Activated naive CD8-positive, alpha-beta T cell treated with anti-CD3 and anti-CD28 coated beads, Interleukin-2, amount 10 ng/mL, durations not matched to agents 7 days and 5 days (primary cell): ENCODE measurements around the gene PCDHGA12. TPM values are rescaled to one million over a fixed set of nuclear protein-coding genes. Genes with fewer than 3 reads are reported as not detected.
A peak's percentile ranks its signal among the peaks of the same experiment; 100 is the strongest.
"Not testable (repeated sequence)": the region's sequence is repeated elsewhere in the genome, so short reads cannot be mapped to it uniquely, and the experiment has no call there.

Source experiments
- ATAC-seq: fragments of 150-1000 bp; cut with Tn5 transposase; one replicate; pipeline ENCODE4 v1.10.0; 2021; ENCODE audit warnings: low read depth, moderate library complexity
- POLR2A ChIA-PET: fragments of 350-600 bp; sonication (Branson Sonifier 250); formaldehyde crosslinking; loops from one replicate; lab custom pipeline; 2021; ENCODE audit warnings: antibody characterized with exemption; lab: Charles Lee
- DNase-seq: peaks from one replicate; pipeline ENCODE4 v3.0.0; 2021
- H3K27ac Mint-ChIP-seq: one replicate; pipeline ENCODE4 v1.8.0; 2022; ENCODE audit warnings: mild to moderate bottlenecking, mixed read lengths
- H3K27me3 Mint-ChIP-seq: one replicate; pipeline ENCODE4 v1.8.0; 2022; ENCODE audit warnings: mild to moderate bottlenecking, moderate library complexity, mixed read lengths
- H3K36me3 Mint-ChIP-seq: one replicate; pipeline ENCODE4 v1.8.0; 2021; ENCODE audit warnings: mild to moderate bottlenecking, mixed read lengths
- H3K4me1 Mint-ChIP-seq: one replicate; pipeline ENCODE4 v1.8.0; 2021; ENCODE audit warnings: mixed read lengths
- H3K4me3 Mint-ChIP-seq: one replicate; pipeline ENCODE4 v1.8.0; 2022; ENCODE audit warnings: mild to moderate bottlenecking, moderate library complexity, mixed read lengths
- H3K9me3 Mint-ChIP-seq: one replicate; pipeline ENCODE4 v1.8.0; 2021; ENCODE audit warnings: mixed read lengths
- total RNA-seq, 2 experiments: library from RNA; stranded (reverse); gene quantifications; one replicate each; pipeline ENCODE4 v1.2.3, GENCODE V29; 2021

PCDHGA12 gene
- total RNA-seq = under 1 TPM in 1 of 2 experiments, not detected in 1; 0.11 TPM

DNA sequence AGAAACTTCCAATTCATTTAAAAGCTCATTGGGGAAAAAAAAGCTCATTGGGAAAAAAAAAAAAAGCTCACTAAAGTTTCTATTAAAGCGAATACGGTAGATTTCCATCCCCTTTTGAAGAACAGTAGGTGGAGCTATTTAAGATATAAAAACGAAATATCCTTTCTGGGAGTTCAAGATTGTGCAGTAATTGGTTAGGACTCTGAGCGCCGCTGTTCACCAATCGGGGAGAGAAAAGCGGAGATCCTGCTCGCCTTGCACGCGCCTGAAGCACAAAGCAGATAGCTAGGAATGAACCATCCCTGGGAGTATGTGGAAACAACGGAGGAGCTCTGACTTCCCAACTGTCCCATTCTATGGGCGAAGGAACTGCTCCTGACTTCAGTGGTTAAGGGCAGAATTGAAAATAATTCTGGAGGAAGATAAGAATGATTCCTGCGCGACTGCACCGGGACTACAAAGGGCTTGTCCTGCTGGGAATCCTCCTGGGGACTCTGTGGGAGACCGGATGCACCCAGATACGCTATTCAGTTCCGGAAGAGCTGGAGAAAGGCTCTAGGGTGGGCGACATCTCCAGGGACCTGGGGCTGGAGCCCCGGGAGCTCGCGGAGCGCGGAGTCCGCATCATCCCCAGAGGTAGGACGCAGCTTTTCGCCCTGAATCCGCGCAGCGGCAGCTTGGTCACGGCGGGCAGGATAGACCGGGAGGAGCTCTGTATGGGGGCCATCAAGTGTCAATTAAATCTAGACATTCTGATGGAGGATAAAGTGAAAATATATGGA is at the start of gene PCDHGA12:
PCDHGA12 (plus strand) TSS at position 176 of the 782 bp plus-strand sequence; CDS start at position 429, 253 bp downstream.
- POLR2A ChIA-PET = interaction anchor here (0.6 to 0.7 kb wide), 2 partner anchors 15 to 110 kb away, joined by 3 to 4 read pairs; partner anchors contain the start of gene TAF7
- peak within 1 kb of the TSS; percentile 62 for H3K27ac Mint-ChIP-seq
- H3K4me1 Mint-ChIP-seq = peaks cover 10% of the 10 kb centered on the region
- DNase-seq = no peak
- H3K36me3 Mint-ChIP-seq = peaks cover 8% of the 10 kb centered on the region
- peaks cover 8% of the 10 kb centered on the region for H3K9me3 Mint-ChIP-seq
- peak within 1 kb of the TSS; percentile 62 for H3K4me3 Mint-ChIP-seq
- peaks cover 37% of the 10 kb centered on the region for H3K27me3 Mint-ChIP-seq
- no peak for ATAC-seq

- peaks cover 14% of the 10 kb centered on the region for H3K9me3 Mint-ChIP-seq
- H3K27me3 Mint-ChIP-seq = peaks cover 27% of the 10 kb centered on the region
- peak within 1 kb of the TSS; percentile 64 for H3K4me3 Mint-ChIP-seq
- H3K27ac Mint-ChIP-seq = no peak within 1 kb of the TSS
- H3K4me1 Mint-ChIP-seq = no peaks in the 10 kb centered on the region
- H3K36me3 Mint-ChIP-seq = no peaks in the 10 kb centered on the region
- POLR2A ChIA-PET = no interaction called here
- DNase-seq (no peak), ATAC-seq (no peak)
Observed at GRCh38 chr5:141382469-141383294, 47.6 kb upstream of the PCDHGA12 start, which contains the start of gene PCDHGA7. TSS of gene PCDHGA7 (plus strand) at chr5:141382742. CDS start at chr5:141382900, 158 bp downstream.

DNA sequence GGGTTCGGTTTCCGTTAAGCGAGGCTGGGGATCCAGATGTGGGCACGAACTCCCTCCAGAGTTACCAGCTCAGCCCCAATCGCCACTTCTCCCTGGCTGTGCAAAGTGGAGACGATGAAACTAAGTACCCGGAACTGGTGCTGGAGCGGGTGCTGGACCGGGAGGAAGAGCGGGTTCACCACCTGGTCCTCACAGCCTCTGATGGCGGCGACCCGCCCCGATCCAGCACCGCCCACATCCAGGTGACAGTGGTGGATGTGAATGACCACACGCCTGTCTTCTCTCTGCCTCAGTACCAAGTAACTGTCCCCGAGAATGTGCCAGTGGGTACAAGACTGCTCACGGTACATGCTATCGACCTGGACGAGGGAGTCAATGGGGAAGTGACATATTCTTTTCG is 47.0 kb upstream of the PCDHGA12 start:
- Mint-ChIP-seq H3K27ac (no peak overlapping the region), H3K27me3 (peaks cover 29% of the 10 kb centered on the region), H3K36me3 (peaks cover under 1% of the 10 kb centered on the region), H3K4me3 (no peak overlapping the region), H3K9me3 (peaks cover 16% of the 10 kb centered on the region), H3K4me1 (no peaks in the 10 kb centered on the region)
- POLR2A ChIA-PET = no interaction called here
- no peak for ATAC-seq
- DNase-seq = no peak

DNA sequence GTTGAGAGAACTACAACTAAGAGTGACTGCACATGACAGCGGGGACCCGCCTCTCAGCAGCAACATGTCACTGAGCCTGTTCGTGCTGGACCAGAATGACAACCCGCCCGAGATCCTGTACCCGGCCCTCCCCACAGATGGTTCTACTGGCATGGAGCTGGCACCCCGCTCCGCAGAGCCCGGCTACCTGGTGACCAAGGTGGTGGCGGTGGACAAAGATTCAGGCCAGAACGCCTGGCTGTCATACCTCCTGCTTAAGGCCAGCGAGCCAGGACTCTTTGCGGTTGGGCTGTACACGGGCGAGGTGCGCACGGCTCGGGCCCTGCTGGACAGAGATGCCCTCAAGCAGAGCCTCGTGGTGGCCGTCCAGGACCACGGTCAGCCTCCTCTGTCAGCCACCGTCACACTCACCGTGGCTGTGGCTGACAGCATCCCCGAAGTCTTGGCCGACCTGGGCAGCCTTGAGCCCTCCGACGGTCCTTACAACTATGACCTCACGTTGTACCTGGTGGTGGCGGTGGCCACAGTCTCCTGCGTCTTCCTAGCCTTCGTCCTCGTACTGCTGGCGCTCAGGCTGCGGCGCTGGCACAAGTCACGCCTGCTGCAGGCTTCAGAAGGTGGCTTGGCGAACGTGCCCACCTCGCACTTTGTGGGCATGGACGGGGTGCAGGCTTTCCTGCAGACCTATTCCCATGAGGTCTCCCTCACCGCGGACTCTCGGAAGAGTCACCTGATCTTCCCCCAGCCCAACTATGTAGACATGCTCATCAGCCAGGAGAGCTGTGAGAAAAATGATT is 45.6 kb upstream of the PCDHGA12 start:
- DNase-seq = no peak
- POLR2A ChIA-PET = no interaction called here
- peaks cover 3% of the 10 kb centered on the region for H3K36me3 Mint-ChIP-seq
- H3K4me3 Mint-ChIP-seq = no peak overlapping the region
- H3K27me3 Mint-ChIP-seq = peaks cover 38% of the 10 kb centered on the region
- H3K9me3 Mint-ChIP-seq = peaks cover 19% of the 10 kb centered on the region
- no peak overlapping the region for H3K27ac Mint-ChIP-seq
- no peaks in the 10 kb centered on the region for H3K4me1 Mint-ChIP-seq
- no peak for ATAC-seq

- H3K36me3 Mint-ChIP-seq, H3K4me1 Mint-ChIP-seq, POLR2A ChIA-PET: not testable (repeated sequence)
- peak; percentile 58 for ATAC-seq
- H3K27me3 Mint-ChIP-seq = peaks cover 36% of the 10 kb centered on the region
- peak; percentile 52 for DNase-seq
- H3K4me3 Mint-ChIP-seq = peak within 1 kb of the TSS; percentile 30
- peak within 1 kb of the TSS; percentile 56 for H3K27ac Mint-ChIP-seq
- peaks cover 18% of the 10 kb centered on the region for H3K9me3 Mint-ChIP-seq
Observed at GRCh38 chr5:141387557-141388311, 42.6 kb upstream of the PCDHGA12 start, which contains the start of gene PCDHGB4. TSS of gene PCDHGB4 (plus strand) at chr5:141387698. CDS start at chr5:141387885, 187 bp downstream.

DNA sequence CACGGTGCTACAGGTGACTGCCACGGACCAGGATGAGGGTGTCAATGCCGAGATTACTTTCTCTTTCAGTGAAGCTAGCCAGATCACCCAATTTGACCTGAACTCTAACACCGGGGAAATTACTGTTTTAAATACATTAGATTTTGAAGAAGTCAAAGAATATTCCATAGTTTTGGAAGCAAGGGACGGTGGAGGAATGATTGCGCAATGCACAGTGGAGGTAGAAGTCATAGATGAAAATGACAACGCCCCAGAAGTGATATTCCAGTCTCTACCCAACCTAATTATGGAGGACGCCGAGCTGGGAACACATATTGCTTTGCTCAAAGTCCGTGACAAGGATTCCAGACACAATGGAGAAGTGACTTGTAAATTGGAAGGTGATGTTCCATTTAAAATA is 41.6 kb upstream of the PCDHGA12 start:
- H3K27me3 Mint-ChIP-seq = peaks cover 30% of the 10 kb centered on the region

GRCh38 chr5:141389153-141390042 is 40.9 kb upstream of the PCDHGA12 start:
- ATAC-seq = no peak
- H3K4me1 Mint-ChIP-seq = no peaks in the 10 kb centered on the region
- POLR2A ChIA-PET = no interaction called here
- peaks cover 25% of the 10 kb centered on the region for H3K9me3 Mint-ChIP-seq
- peaks cover 36% of the 10 kb centered on the region for H3K27me3 Mint-ChIP-seq
- peak overlapping the region; percentile 70 for H3K27ac Mint-ChIP-seq
- peak; percentile 25 for DNase-seq
- H3K36me3 Mint-ChIP-seq = peaks cover 7% of the 10 kb centered on the region
- H3K4me3 Mint-ChIP-seq = no peak overlapping the region

More for the DNA sequence above, 41.6 kb upstream of the PCDHGA12 start:
- ATAC-seq (no peak), DNase-seq (no peak)
- no peak overlapping the region for H3K4me3 Mint-ChIP-seq
- H3K27ac Mint-ChIP-seq = peak overlapping the region; percentile 56
- H3K36me3 Mint-ChIP-seq = peaks cover 7% of the 10 kb centered on the region
- peaks cover 21% of the 10 kb centered on the region for H3K9me3 Mint-ChIP-seq
- H3K4me1 Mint-ChIP-seq = no peaks in the 10 kb centered on the region
- POLR2A ChIA-PET = no interaction called here

DNA sequence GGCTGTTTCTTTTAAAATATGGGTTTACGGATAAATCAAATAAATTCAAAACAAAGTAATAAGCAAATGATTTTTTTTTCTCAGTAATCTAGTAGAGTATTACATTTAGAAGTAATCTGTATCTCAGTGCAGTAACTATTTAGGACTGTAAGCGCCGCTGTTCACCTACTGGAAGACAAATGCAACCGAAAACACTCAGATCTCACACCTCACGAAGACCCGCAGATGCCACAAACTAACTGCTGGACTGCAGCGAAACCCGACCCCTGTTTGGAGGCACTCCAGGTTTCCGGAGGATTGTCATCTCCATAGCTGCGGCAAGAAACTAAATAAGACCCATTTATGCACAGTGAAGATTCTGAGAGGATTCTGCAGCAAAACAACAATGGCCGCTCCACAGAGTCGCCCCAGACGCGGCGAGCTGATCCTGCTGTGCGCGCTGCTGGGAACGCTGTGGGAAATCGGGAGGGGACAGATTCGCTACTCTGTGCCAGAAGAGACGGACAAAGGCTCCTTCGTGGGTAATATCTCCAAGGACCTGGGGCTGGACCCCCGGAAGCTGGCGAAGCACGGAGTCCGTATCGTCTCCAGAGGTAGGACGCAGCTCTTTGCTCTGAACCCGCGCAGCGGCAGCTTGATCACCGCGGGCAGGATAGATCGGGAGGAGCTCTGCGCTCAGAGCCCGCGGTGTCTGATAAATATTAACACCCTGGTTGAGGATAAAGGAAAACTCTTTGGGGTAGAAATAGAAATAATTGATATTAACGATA is 37.7 kb upstream of the PCDHGA12 start, which contains the start of gene PCDHGA8:
PCDHGA8 (plus strand) TSS at position 205 of the 770 bp plus-strand sequence; CDS start at position 386, 181 bp downstream.
- peaks cover 7% of the 10 kb centered on the region for H3K36me3 Mint-ChIP-seq
- POLR2A ChIA-PET = no interaction called here
- no peak within 1 kb of the TSS for H3K27ac Mint-ChIP-seq
- ATAC-seq = no peak
- H3K27me3 Mint-ChIP-seq = peaks cover 48% of the 10 kb centered on the region
- H3K4me3 Mint-ChIP-seq = no peak within 1 kb of the TSS
- DNase-seq = no peak
- H3K4me1 Mint-ChIP-seq = no peaks in the 10 kb centered on the region
- peaks cover 23% of the 10 kb centered on the region for H3K9me3 Mint-ChIP-seq

GRCh38 chr5:141393267-141393666 is 37.0 kb upstream of the PCDHGA12 start:
- H3K4me3 Mint-ChIP-seq = no peak overlapping the region
- POLR2A ChIA-PET = no interaction called here
- peaks cover 22% of the 10 kb centered on the region for H3K9me3 Mint-ChIP-seq
- H3K27me3 Mint-ChIP-seq = peaks cover 47% of the 10 kb centered on the region
- peaks cover 7% of the 10 kb centered on the region for H3K36me3 Mint-ChIP-seq
- H3K4me1 Mint-ChIP-seq = no peaks in the 10 kb centered on the region
- ATAC-seq (no peak), DNase-seq (no peak)
- no peak overlapping the region for H3K27ac Mint-ChIP-seq

DNA sequence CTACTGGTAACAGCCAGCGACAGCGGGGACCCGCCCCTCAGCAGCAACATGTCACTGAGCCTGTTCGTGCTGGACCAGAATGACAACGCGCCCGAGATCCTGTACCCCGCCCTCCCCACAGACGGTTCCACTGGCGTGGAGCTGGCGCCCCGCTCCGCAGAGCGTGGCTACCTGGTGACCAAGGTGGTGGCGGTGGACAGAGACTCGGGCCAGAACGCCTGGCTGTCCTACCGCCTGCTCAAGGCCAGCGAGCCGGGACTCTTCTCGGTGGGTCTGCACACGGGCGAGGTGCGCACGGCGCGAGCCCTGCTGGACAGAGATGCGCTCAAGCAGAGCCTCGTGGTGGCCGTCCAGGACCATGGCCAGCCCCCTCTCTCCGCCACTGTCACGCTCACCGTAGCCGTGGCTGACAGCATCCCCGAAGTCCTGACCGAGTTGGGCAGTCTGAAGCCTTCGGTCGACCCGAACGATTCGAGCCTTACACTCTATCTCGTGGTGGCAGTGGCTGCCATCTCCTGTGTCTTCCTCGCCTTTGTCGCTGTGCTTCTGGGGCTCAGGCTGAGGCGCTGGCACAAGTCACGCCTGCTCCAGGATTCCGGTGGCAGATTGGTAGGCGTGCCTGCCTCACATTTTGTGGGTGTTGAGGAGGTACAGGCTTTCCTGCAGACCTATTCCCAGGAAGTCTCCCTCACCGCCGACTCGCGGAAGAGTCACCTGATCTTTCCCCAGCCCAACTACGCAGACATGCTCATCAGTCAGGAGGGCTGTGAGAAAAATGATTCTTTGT is 35.7 kb upstream of the PCDHGA12 start:
- H3K27ac Mint-ChIP-seq, ATAC-seq, POLR2A ChIA-PET, H3K4me3 Mint-ChIP-seq, H3K4me1 Mint-ChIP-seq, H3K36me3 Mint-ChIP-seq, DNase-seq: not testable (repeated sequence)
- H3K27me3 Mint-ChIP-seq = peaks cover 46% of the 10 kb centered on the region
- peaks cover 21% of the 10 kb centered on the region for H3K9me3 Mint-ChIP-seq
